ENCODE measurements around the gene FAM13B. TPM values are rescaled to one million over a fixed set of nuclear protein-coding genes. Genes with fewer than 3 reads are reported as not detected.

The FAM13B gene
- total and polyA plus RNA-seq, 9 of the 15 experiments (the other 6 are each of a cell fraction or from before 2014, with no cell fraction given): 2.3 to 21.6 (median 14.1) TPM

- no peak for TF ChIP-seq ADNP (tag; IDR thresholded peaks at IDR 0.05)
- no peak for TF ChIP-seq ZNF780A (CRISPR knock-in tag; IDR thresholded peaks at IDR 0.05)
- TF ChIP-seq POLR2AphosphoS2 (IDR thresholded peaks at IDR 0.05; ENCODE audit: low read length): no peak
- TF ChIP-seq RHOXF2B (CRISPR knock-in tag; conservative IDR thresholded peaks at IDR 0.05): no peak
- peak; percentile 44 for TF ChIP-seq KDM5B (IDR thresholded peaks at IDR 0.05; ENCODE audit: insufficient replicate concordance, low read depth, low read length)
- TF ChIP-seq ZNF133 (CRISPR knock-in tag; IDR thresholded peaks at IDR 0.05): no peak
- no peak for TF ChIP-seq PRPF4 (IDR thresholded peaks at IDR 0.05; ENCODE audit: insufficient read depth, low read depth, low read length, poor library complexity, severe bottlenecking)
- TF ChIP-seq ZNF707 (CRISPR knock-in tag; conservative IDR thresholded peaks at IDR 0.05): no peak
- no peak for TF ChIP-seq ZBTB2 (IDR thresholded peaks at IDR 0.05)
- TF ChIP-seq KLF6 (CRISPR knock-in tag; IDR thresholded peaks at IDR 0.05; ENCODE audit: borderline replicate concordance): no peak
- no peak for TF ChIP-seq MTF1 (CRISPR knock-in tag; IDR thresholded peaks at IDR 0.05; ENCODE audit: borderline replicate concordance)
- no peak for TF ChIP-seq SMC3 (conservative IDR thresholded peaks at IDR 0.05; ENCODE audit: insufficient read depth, low read depth, low read length)
- TF ChIP-seq ATF7 (IDR thresholded peaks at IDR 0.05): no peak; the same call in 1 of the 2 replicates
- TF ChIP-seq UBTF (IDR thresholded peaks at IDR 0.05; ENCODE audit: borderline replicate concordance in 1 of 2, low read depth in 2 of 2, low read length in 2 of 2): no peak
- TF ChIP-seq CREM (IDR thresholded peaks at IDR 0.05; ENCODE audit: low read depth): no peak
- TF ChIP-seq ZMIZ1 (IDR thresholded peaks at IDR 0.05; ENCODE audit: low read depth in 2 of 2, low read length in 2 of 2): no peak
- TF ChIP-seq ZNF583 (CRISPR knock-in tag; IDR thresholded peaks at IDR 0.05): no peak
- TF ChIP-seq TEAD4 (IDR thresholded peaks at IDR 0.05; ENCODE audit: low read length): no peak
- no peak for TF ChIP-seq TEAD4 (CRISPR knock-in tag; IDR thresholded peaks at IDR 0.05; ENCODE audit: borderline replicate concordance)
- TF ChIP-seq ZNF311 (CRISPR knock-in tag; IDR thresholded peaks at IDR 0.05): no peak
- TF ChIP-seq DPF2 (IDR thresholded peaks at IDR 0.05): peak; percentile 69; the same call in 1 of the 2 replicates
- TF ChIP-seq CCNT2 (IDR thresholded peaks at IDR 0.05; ENCODE audit: borderline replicate concordance, extremely low read depth, insufficient read length, low read depth, low read length): no peak
- no peak for TF ChIP-seq ASH1L (IDR thresholded peaks at IDR 0.05; ENCODE audit: borderline replicate concordance, low read depth, partially characterized antibody)
- no peak for TF ChIP-seq ZKSCAN3 (CRISPR knock-in tag; IDR thresholded peaks at IDR 0.05)
These were observed 35.1 kb downstream of the FAM13B start (continued) for GRCh38 chr5:137997726-137998213.
